Glutamatergic neuron (in vitro differentiated cells): ENCODE measurements around the gene KLHL40. TPM values are rescaled to one million over a fixed set of nuclear protein-coding genes. Genes with fewer than 3 reads are reported as not detected.

Experiments used
- DNase-seq: peaks from one replicate; pipeline ENCODE4 v3.0.0; 2022
- H3K27ac Mint-ChIP-seq: one replicate; pipeline ENCODE4 v1.8.0; 2020; ENCODE audit warnings: mild to moderate bottlenecking, mixed read lengths, inconsistent platforms; ENCODE audit not compliant: unreplicated experiment
- H3K27me3 Mint-ChIP-seq: one replicate; pipeline ENCODE4 v1.8.0; 2020; ENCODE audit warnings: mild to moderate bottlenecking, moderate library complexity, mixed read lengths, inconsistent platforms; ENCODE audit not compliant: unreplicated experiment
- H3K36me3 Mint-ChIP-seq: one replicate; pipeline ENCODE4 v1.8.0; 2020; ENCODE audit warnings: mild to moderate bottlenecking, mixed read lengths, inconsistent platforms; ENCODE audit not compliant: unreplicated experiment
- H3K4me1 Mint-ChIP-seq: one replicate; pipeline ENCODE4 v1.8.0; 2020; ENCODE audit warnings: mild to moderate bottlenecking, low read depth, mixed read lengths, inconsistent platforms; ENCODE audit not compliant: unreplicated experiment
- H3K4me3 Mint-ChIP-seq: one replicate; pipeline ENCODE4 v1.8.0; 2020; ENCODE audit warnings: mild to moderate bottlenecking, mixed read lengths, inconsistent platforms; ENCODE audit not compliant: unreplicated experiment
- H3K9me3 Mint-ChIP-seq: one replicate; pipeline ENCODE4 v1.8.0; 2020; ENCODE audit warnings: mild to moderate bottlenecking, moderate library complexity, mixed read lengths, inconsistent platforms; ENCODE audit not compliant: unreplicated experiment
- CTCF ChIP-seq: fragments of 200-600 bp; sonication (generic); IDR thresholded peaks from one replicate; pipeline ENCODE4 v1.5.0; 2021; ENCODE audit not compliant: partially characterized antibody, unreplicated experiment
- total RNA-seq: library from RNA; stranded (reverse); fragmentation: NEBNext Ultra II Directional; extraction: Animal tissue kit (Norgen Biotek cat#: 25700); gene quantifications from one replicate; pipeline ENCODE4 v1.2.1, GENCODE V29; 2021; ENCODE audit not compliant: unreplicated experiment

Gene KLHL40
- total RNA-seq, 1 donor from 2014 or later = 0.44 TPM

GRCh38 chr3:42705962-42706585, 20.7 kb downstream of the KLHL40 start:
- no peak for DNase-seq
- H3K9me3 Mint-ChIP-seq = peaks cover 12% of the 10 kb centered on the region
- TF ChIP-seq CTCF = no peak
- H3K27ac Mint-ChIP-seq = no peak overlapping the region
- peaks cover 7% of the 10 kb centered on the region for H3K27me3 Mint-ChIP-seq
- H3K36me3 Mint-ChIP-seq = no peaks in the 10 kb centered on the region
- no peak overlapping the region for H3K4me3 Mint-ChIP-seq
- peaks cover 13% of the 10 kb centered on the region for H3K4me1 Mint-ChIP-seq

- Mint-ChIP-seq H3K27me3 (peaks cover 5% of the 10 kb centered on the region), H3K9me3 (peaks cover 12% of the 10 kb centered on the region), H3K27ac (no peak overlapping the region), H3K4me1 (peaks cover 10% of the 10 kb centered on the region), H3K36me3 (no peaks in the 10 kb centered on the region), H3K4me3 (no peak overlapping the region)
- DNase-seq = no peak
- no peak for TF ChIP-seq CTCF
Measured at GRCh38 chr3:42706721-42707619, 21.6 kb downstream of the KLHL40 start.

GRCh38 chr3:42707620-42708355, 22.5 kb downstream of the KLHL40 start:
- H3K36me3 Mint-ChIP-seq = no peaks in the 10 kb centered on the region
- H3K9me3 Mint-ChIP-seq = peaks cover 12% of the 10 kb centered on the region
- H3K27ac Mint-ChIP-seq = no peak overlapping the region
- DNase-seq = no peak
- H3K27me3 Mint-ChIP-seq = peaks cover 5% of the 10 kb centered on the region
- H3K4me3 Mint-ChIP-seq = no peak overlapping the region
- peaks cover 10% of the 10 kb centered on the region for H3K4me1 Mint-ChIP-seq
- TF ChIP-seq CTCF = no peak

GRCh38 chr3:42708611-42709151, 23.3 kb downstream of the KLHL40 start:
- peaks cover 7% of the 10 kb centered on the region for H3K9me3 Mint-ChIP-seq
- H3K4me1 Mint-ChIP-seq = peaks cover 3% of the 10 kb centered on the region
- no peaks in the 10 kb centered on the region for H3K36me3 Mint-ChIP-seq
- no peak overlapping the region for H3K4me3 Mint-ChIP-seq
- TF ChIP-seq CTCF = no peak
- DNase-seq = no peak
- H3K27me3 Mint-ChIP-seq = peaks cover 3% of the 10 kb centered on the region
- H3K27ac Mint-ChIP-seq = no peak overlapping the region
